Activated CD4-positive, alpha-beta T cell treated with anti-CD3 and anti-CD28 coated beads, Interleukin-2, Interleukin-6, amounts not matched to agents 100 ng/mL and 50 ng/mL, durations not matched to agents 16 hours and 8 hours (primary cell): ENCODE data around the gene KCNE4.

ENCODE experiments used
- DNase-seq: peaks from one replicate; pipeline ENCODE4 v3.0.0-alpha.2; 2020

The KCNE4 gene

GRCh38 chr2:223041527-223042109 lies 10.4 kb upstream of the KCNE4 start:
- DNase-seq = no peak

- DNase-seq = no peak
Measured at GRCh38 chr2:223042284-223042683, 9.7 kb upstream of the KCNE4 start.

- no peak for DNase-seq
Measured at GRCh38 chr2:223042704-223043118, 9.3 kb upstream of the KCNE4 start.

- DNase-seq = no peak
Measured at GRCh38 chr2:223043164-223043941, 8.6 kb upstream of the KCNE4 start.

GRCh38 chr2:223044092-223044836 lies 7.7 kb upstream of the KCNE4 start:
- no peak for DNase-seq

- DNase-seq = no peak
Measured at GRCh38 chr2:223044916-223045700, 6.9 kb upstream of the KCNE4 start.

- DNase-seq = no peak
Measured at GRCh38 chr2:223046470-223047040, 5.4 kb upstream of the KCNE4 start.

- no peak for DNase-seq
Measured at GRCh38 chr2:223047260-223047761, 4.7 kb upstream of the KCNE4 start.

GRCh38 chr2:223048519-223048918 lies 3.5 kb upstream of the KCNE4 start:
- no peak for DNase-seq

- DNase-seq = no peak
Measured at GRCh38 chr2:223049356-223049755, 2.6 kb upstream of the KCNE4 start.

GRCh38 chr2:223050188-223050587 lies 1.8 kb upstream of the KCNE4 start:
- DNase-seq = no peak

GRCh38 chr2:223050900-223051504 lies 988 bp upstream of the KCNE4 start:
- no peak for DNase-seq

GRCh38 chr2:223052548-223053483 lies 826 bp downstream of the KCNE4 start:
- no peak for DNase-seq

- no peak for DNase-seq
Measured at GRCh38 chr2:223053484-223054192, 1.6 kb downstream of the KCNE4 start.

GRCh38 chr2:223054193-223054781 lies 2.3 kb downstream of the KCNE4 start:
- no peak for DNase-seq

GRCh38 chr2:223055140-223055539 lies 3.1 kb downstream of the KCNE4 start:
- no peak for DNase-seq

GRCh38 chr2:223055836-223056235 lies 3.8 kb downstream of the KCNE4 start:
- no peak for DNase-seq

GRCh38 chr2:223056701-223057418 lies 4.9 kb downstream of the KCNE4 start:
- DNase-seq = no peak

GRCh38 chr2:223057569-223057968 lies 5.6 kb downstream of the KCNE4 start:
- no peak for DNase-seq
